HepG2 (cell line): ENCODE measurements around the gene CREB1. TPM values are rescaled to one million over a fixed set of nuclear protein-coding genes. Genes with fewer than 3 reads are reported as not detected.

Source experiments
- AGO2 ChIP-seq: fragments of 200-400 bp; formaldehyde crosslinking; optimal IDR thresholded peaks from 2 replicates; pipeline ENCODE3; 2017; ENCODE audit warnings: mild to moderate bottlenecking, low read depth, low read length, moderate library complexity
- ARID3A ChIP-seq: IDR thresholded peaks from 2 replicates; pipeline ENCODE4 v1.6.1; 2012; ENCODE audit warnings: low read depth, low read length, improper control_type of control experiment
- ATRX ChIP-seq: sonication (generic); formaldehyde crosslinking; IDR thresholded peaks from 2 replicates; pipeline ENCODE4 v1.4.0; 2020; ENCODE audit warnings: missing genetic modification reagents, borderline replicate concordance
- CAMTA2 ChIP-seq: sonication (generic); formaldehyde crosslinking; IDR thresholded peaks from 2 replicates; pipeline ENCODE4 v1.4.0; 2020; ENCODE audit warnings: mild to moderate bottlenecking, missing genetic modification reagents, borderline replicate concordance
- CC2D1A ChIP-seq: sonication (generic); formaldehyde crosslinking; IDR thresholded peaks from 2 replicates; pipeline ENCODE4 v1.8.1; 2023; ENCODE audit warnings: mild to moderate bottlenecking, missing genetic modification reagents
- EZH2 ChIP-seq: conservative IDR thresholded peaks from 2 replicates; pipeline ENCODE4 v1.6.1; 2012; ENCODE audit warnings: mild to moderate bottlenecking, low read depth, low read length, moderate library complexity
- FOSL2 ChIP-seq: sonication (generic); formaldehyde crosslinking; IDR thresholded peaks from 2 replicates; pipeline ENCODE4 v1.4.0; 2020; ENCODE audit warnings: missing genetic modification reagents
- FOXA3 ChIP-seq: IDR thresholded peaks from 2 replicates; pipeline ENCODE4 v1.6.1; 2016; ENCODE audit warnings: missing genetic modification reagents, missing compliant biosample characterization
- GATAD1 ChIP-seq: IDR thresholded peaks from 2 replicates; pipeline ENCODE4 v1.6.1; 2016; ENCODE audit warnings: missing genetic modification reagents, missing compliant biosample characterization
- HINFP ChIP-seq: sonication (generic); formaldehyde crosslinking; IDR thresholded peaks from 2 replicates; pipeline ENCODE4 v1.4.0; 2020; ENCODE audit warnings: low read depth, mild to moderate bottlenecking, missing genetic modification reagents
- JUN ChIP-seq: sonication (generic); formaldehyde crosslinking; IDR thresholded peaks from 2 replicates; pipeline ENCODE4 v1.4.0; 2020; ENCODE audit warnings: mild to moderate bottlenecking, missing genetic modification reagents
- MIXL1 ChIP-seq: IDR thresholded peaks from 2 replicates; pipeline ENCODE4 v1.6.1; 2016
- MYNN ChIP-seq: sonication (generic); formaldehyde crosslinking; IDR thresholded peaks from 2 replicates; pipeline ENCODE4 v1.4.0; 2020; ENCODE audit warnings: mild to moderate bottlenecking, low read depth, missing genetic modification reagents
- PAF1 ChIP-seq: IDR thresholded peaks from 2 replicates; pipeline ENCODE4 v1.6.1; 2016; ENCODE audit warnings: missing genetic modification reagents, missing compliant biosample characterization
- PCBP2 ChIP-seq: fragments of 200-400 bp; formaldehyde crosslinking; optimal IDR thresholded peaks from 2 replicates; pipeline ENCODE3; 2018; ENCODE audit warnings: low read length, low read depth; ENCODE audit not compliant: poor library complexity, severe bottlenecking
- RARA ChIP-seq: IDR thresholded peaks from 2 replicates; pipeline ENCODE4 v1.6.1; 2016; ENCODE audit warnings: missing genetic modification reagents, missing compliant biosample characterization
- SIN3B ChIP-seq: fragments of 150-350 bp; IDR thresholded peaks from 2 replicates; pipeline ENCODE4 v1.6.1; 2014; ENCODE audit warnings: low read length
- ZFP82 ChIP-seq: sonication (generic); formaldehyde crosslinking; IDR thresholded peaks from 2 replicates; pipeline ENCODE4 v1.5.1; 2020; ENCODE audit warnings: mild to moderate bottlenecking, missing genetic modification reagents, borderline replicate concordance
- ZFX ChIP-seq: sonication (generic); formaldehyde crosslinking; IDR thresholded peaks from 2 replicates; pipeline ENCODE4 v1.4.0; 2020; ENCODE audit warnings: mild to moderate bottlenecking, low read depth, missing genetic modification reagents, moderate library complexity
- ZKSCAN5 ChIP-seq: sonication (generic); formaldehyde crosslinking; IDR thresholded peaks from 2 replicates; pipeline ENCODE4 v1.5.1; 2020; ENCODE audit warnings: mild to moderate bottlenecking, missing genetic modification reagents
- ZNF225 ChIP-seq: sonication (generic); formaldehyde crosslinking; IDR thresholded peaks from 2 replicates; pipeline ENCODE4 v1.4.0; 2020; ENCODE audit warnings: mild to moderate bottlenecking, missing genetic modification reagents
- ZNF331 ChIP-seq: sonication (generic); formaldehyde crosslinking; IDR thresholded peaks from 2 replicates; pipeline ENCODE4 v1.4.0; 2020; ENCODE audit warnings: missing genetic modification reagents
- ZNF34 ChIP-seq: sonication (generic); formaldehyde crosslinking; IDR thresholded peaks from 2 replicates; pipeline ENCODE4 v1.4.0; 2020; ENCODE audit warnings: mild to moderate bottlenecking, missing genetic modification reagents, borderline replicate concordance
- ZNF44 ChIP-seq: sonication (generic); formaldehyde crosslinking; IDR thresholded peaks from 2 replicates; pipeline ENCODE4 v1.5.1; 2020; ENCODE audit warnings: mild to moderate bottlenecking, missing genetic modification reagents
- ZNF441 ChIP-seq: sonication (generic); formaldehyde crosslinking; IDR thresholded peaks from 2 replicates; pipeline ENCODE4 v1.7.0; 2021; ENCODE audit warnings: missing genetic modification reagents, borderline replicate concordance
- ZNF446 ChIP-seq: sonication (generic); formaldehyde crosslinking; IDR thresholded peaks from 2 replicates; pipeline ENCODE4 v1.5.0; 2020; ENCODE audit warnings: mild to moderate bottlenecking, missing genetic modification reagents
- ZNF878 ChIP-seq: sonication (generic); formaldehyde crosslinking; IDR thresholded peaks from 2 replicates; pipeline ENCODE4 v1.8.1; 2023; ENCODE audit warnings: mild to moderate bottlenecking, missing genetic modification reagents, moderate library complexity
- ZNF879 ChIP-seq: sonication (generic); formaldehyde crosslinking; IDR thresholded peaks from 2 replicates; pipeline ENCODE4 v1.8.1; 2023; ENCODE audit warnings: missing genetic modification reagents
- ZNF883 ChIP-seq: sonication (generic); formaldehyde crosslinking; IDR thresholded peaks from 2 replicates; pipeline ENCODE4 v1.5.1; 2020; ENCODE audit warnings: mild to moderate bottlenecking, missing genetic modification reagents; ENCODE audit errors: not compliant biosample characterization
- ZSCAN25 ChIP-seq: sonication (generic); formaldehyde crosslinking; IDR thresholded peaks from 2 replicates; pipeline ENCODE4 v1.8.0; 2022; ENCODE audit warnings: mild to moderate bottlenecking, missing genetic modification reagents
- ZSCAN9 ChIP-seq: IDR thresholded peaks from 2 replicates; pipeline ENCODE4 v1.6.1; 2016; ENCODE audit warnings: borderline replicate concordance
- polyA plus RNA-seq, 8 experiments: library from polyadenylated mRNA; depleted of rRNA in 3 of 8; stranded (reverse) in 7 of 8; unstranded in 1 of 8; fragments of >200 nt; fragmentation: Illumina TruSeq in 4 of 8; extraction: Trizol in 4 of 8; gene quantifications; 2 replicates each; pipeline versions ENCODE4 v1.2.1 to v1.2.3, GENCODE V29; 2011 to 2016; ENCODE audit warnings: low read depth in 4 of 8, missing spikeins in 1 of 8, mixed read lengths in 1 of 8; ENCODE audit not compliant: insufficient read depth in 1 of 8
- total RNA-seq, 5 experiments: library from RNA; depleted of rRNA; stranded (reverse); fragments of >200 nt; fragmentation: Illumina TruSeq; extraction: Trizol; gene quantifications; 2 replicates each; pipeline ENCODE4 v1.2.3, GENCODE V29; 2016; ENCODE audit warnings: low read depth in 1 of 5

The CREB1 gene
- total and polyA plus RNA-seq, 2 of the 13 experiments (the other 11 are each of a cell fraction or from before 2014, with no cell fraction given), result 51.8 to 51.9 TPM

- TF ChIP-seq ZNF44 (CRISPR knock-in tag) (no peak), ZFP82 (no peak), AGO2 (no peak), ARID3A (peak; percentile 88), ZKSCAN5 (no peak), SIN3B (no peak), ZNF34 (CRISPR knock-in tag) (no peak), ATRX (CRISPR knock-in tag) (no peak), ZNF883 (no peak), GATAD1 (0 out of 2 replicates have a peak, but pooled peaks have one; percentile 16), FOSL2 (CRISPR knock-in tag) (peak; percentile 63), ZSCAN25 (no peak), FOXA3 (CRISPR knock-in tag) (peak; percentile 91), EZH2 (no peak), PCBP2 (no peak), ZNF441 (no peak), MYNN (CRISPR knock-in tag) (no peak), ZFX (CRISPR knock-in tag) (no peak), ZNF225 (no peak), ZNF879 (CRISPR knock-in tag) (no peak), RARA (CRISPR knock-in tag) (peak; percentile 57), ZSCAN9 (CRISPR knock-in tag) (no peak), HINFP (no peak), CC2D1A (CRISPR knock-in tag) (no peak), ZNF331 (peak; percentile 39; the same call in 1 of the 2 replicates), JUN (CRISPR knock-in tag) (no peak), MIXL1 (peak; percentile 80; the same call in 1 of the 2 replicates), CAMTA2 (no peak), PAF1 (no peak), ZNF446 (no peak), ZNF878 (no peak)
Observed at GRCh38 chr2:207619764-207620203, 90.0 kb downstream of the CREB1 start (continued).
